BLaER1 treated with 17β-estradiol and CSF1 and Interleukin-3, amounts not matched to agents 10 nM and 100 nM (cell line): Measurements from ENCODE around the gene IL12A.

Experiments used
- H3K27ac ChIP-seq, 11 experiments: shearing (Covaris generic); formaldehyde crosslinking; 2 replicates each; pipeline ENCODE4 v1.8.1; 2022
- H3K27me3 ChIP-seq, 11 experiments: shearing (Covaris generic); formaldehyde crosslinking; 2 replicates each; pipeline ENCODE4 v1.8.1; 2022
- H3K36me3 ChIP-seq, 11 experiments: shearing (Covaris generic); formaldehyde crosslinking; 2 replicates each; pipeline ENCODE4 v1.8.1; 2022
- H3K4me1 ChIP-seq, 10 experiments: shearing (Covaris generic); formaldehyde crosslinking; 2 replicates each; pipeline ENCODE4 v1.8.1; 2022
- H3K4me2 ChIP-seq, 11 experiments: shearing (Covaris generic); formaldehyde crosslinking; 2 replicates each; pipeline ENCODE4 v1.8.1; 2022
- H3K4me3 ChIP-seq, 10 experiments: shearing (Covaris generic); formaldehyde crosslinking; 2 replicates each; pipeline ENCODE4 v1.8.1; 2022
- H3K9ac ChIP-seq, 11 experiments: shearing (Covaris generic); formaldehyde crosslinking; 2 replicates each; pipeline ENCODE4 v1.8.1; 2022
- H3K9me3 ChIP-seq, 11 experiments: shearing (Covaris generic); formaldehyde crosslinking; replicated peaks in 1 of 11; 2 replicates each; pipeline ENCODE4 v1.8.1; 2022
- H4K20me1 ChIP-seq, 11 experiments: shearing (Covaris generic); formaldehyde crosslinking; 2 replicates each; pipeline ENCODE4 v1.8.1; 2022
- Cebpa-rat ChIP-seq, 11 experiments: shearing (Covaris generic); IDR thresholded peaks; 2 replicates each; pipeline ENCODE4 v1.8.1; 2022

The IL12A gene

GRCh38 chr3:159987291-159987711 lies 1.3 kb upstream of the IL12A start:
- no peak for TF ChIP-seq Cebpa-rat (IDR thresholded peaks at IDR 0.05)
- H3K36me3 ChIP-seq: no peaks in the 10 kb centered on the region
- no peaks in the 10 kb centered on the region for H4K20me1 ChIP-seq
- H3K9me3 ChIP-seq: peaks cover 0 to 5% (median 0%) of the 10 kb centered on the region in 11 experiments; a peak in 1 of 22 replicates
- no peak overlapping the region for H3K9ac ChIP-seq
- peaks cover 0 to 22% (median 13%) of the 10 kb centered on the region in 10 experiments; a peak in 18 of 20 replicates for H3K4me1 ChIP-seq
- peak overlapping the region in 10 of 11 experiments; percentile 31 to 96 (median 91); a peak in 18 of 22 replicates for H3K4me2 ChIP-seq
- H3K27ac ChIP-seq: no peak overlapping the region
- H3K27me3 ChIP-seq: peaks cover 8 to 25% (median 15%) of the 10 kb centered on the region in 11 experiments; a peak in 21 of 22 replicates
- H3K4me3 ChIP-seq: no peak overlapping the region

GRCh38 chr3:159989973-159990846 lies 1.6 kb downstream of the IL12A start:
- Histone ChIP-seq H3K4me3 (no peak overlapping the region), H3K27me3 (peaks cover 8 to 25% (median 15%) of the 10 kb centered on the region in 11 experiments; a peak in 21 of 22 replicates), H3K27ac (no peak overlapping the region), H3K36me3 (no peaks in the 10 kb centered on the region), H3K4me2 (no peak overlapping the region), H4K20me1 (no peaks in the 10 kb centered on the region), H3K9me3 (peaks cover 0 to 5% (median 0%) of the 10 kb centered on the region in 11 experiments; a peak in 1 of 22 replicates), H3K4me1 (peaks cover 0 to 22% (median 13%) of the 10 kb centered on the region in 10 experiments; a peak in 18 of 20 replicates), H3K9ac (no peak overlapping the region)
- no peak for TF ChIP-seq Cebpa-rat (IDR thresholded peaks at IDR 0.05)

GRCh38 chr3:159991591-159991990 lies 3.0 kb downstream of the IL12A start:
- Histone ChIP-seq H3K36me3 (no peaks in the 10 kb centered on the region), H3K9me3 (peaks cover 0 to 5% (median 0%) of the 10 kb centered on the region in 11 experiments; a peak in 1 of 22 replicates), H3K4me2 (no peak overlapping the region), H3K4me3 (no peak overlapping the region), H3K27ac (no peak overlapping the region), H4K20me1 (no peaks in the 10 kb centered on the region), H3K9ac (no peak overlapping the region), H3K27me3 (peaks cover 8 to 25% (median 15%) of the 10 kb centered on the region in 11 experiments; a peak in 21 of 22 replicates), H3K4me1 (peaks cover 0 to 22% (median 13%) of the 10 kb centered on the region in 10 experiments; a peak in 18 of 20 replicates)
- no peak for TF ChIP-seq Cebpa-rat (IDR thresholded peaks at IDR 0.05)

GRCh38 chr3:159992589-159992988 lies 4.0 kb downstream of the IL12A start:
- no peaks in the 10 kb centered on the region for H4K20me1 ChIP-seq
- no peak for TF ChIP-seq Cebpa-rat (IDR thresholded peaks at IDR 0.05)
- no peak overlapping the region for H3K4me3 ChIP-seq
- H3K4me1 ChIP-seq: peaks cover 0 to 17% (median 9%) of the 10 kb centered on the region in 10 experiments; a peak in 18 of 20 replicates
- no peak overlapping the region for H3K4me2 ChIP-seq
- H3K36me3 ChIP-seq: no peaks in the 10 kb centered on the region
- H3K9ac ChIP-seq: no peak overlapping the region
- 0 out of 22 replicates have a peak, but pooled peaks cover 0 to 5% (median 0%) of the 10 kb centered on the region in 11 experiments for H3K9me3 ChIP-seq
- H3K27me3 ChIP-seq: peaks cover 8 to 25% (median 15%) of the 10 kb centered on the region in 11 experiments; a peak in 21 of 22 replicates
- no peak overlapping the region for H3K27ac ChIP-seq

- Histone ChIP-seq H3K27ac (no peak overlapping the region), H3K4me2 (no peak overlapping the region), H3K4me3 (no peak overlapping the region), H3K9me3 (0 out of 22 replicates have a peak, but pooled peaks cover 0 to 5% (median 0%) of the 10 kb centered on the region in 11 experiments), H3K4me1 (peaks cover 0 to under 1% (median 0%) of the 10 kb centered on the region in 10 experiments; a peak in 1 of 20 replicates), H4K20me1 (no peaks in the 10 kb centered on the region), H3K36me3 (no peaks in the 10 kb centered on the region), H3K9ac (no peak overlapping the region), H3K27me3 (peaks cover 1 to 12% (median 6%) of the 10 kb centered on the region in 11 experiments; a peak in 21 of 22 replicates)
- TF ChIP-seq Cebpa-rat (IDR thresholded peaks at IDR 0.05): no peak
Measured at GRCh38 chr3:159994182-159994581, 5.5 kb downstream of the IL12A start.

GRCh38 chr3:159995091-159995490 lies 6.5 kb downstream of the IL12A start:
- Histone ChIP-seq H3K27me3 (peaks cover 0 to 3% (median 0%) of the 10 kb centered on the region in 11 experiments; a peak in 3 of 22 replicates), H4K20me1 (no peaks in the 10 kb centered on the region), H3K9me3 (0 out of 22 replicates have a peak, but pooled peaks cover 0 to 5% (median 0%) of the 10 kb centered on the region in 11 experiments), H3K27ac (no peak overlapping the region), H3K36me3 (no peaks in the 10 kb centered on the region), H3K4me3 (no peak overlapping the region), H3K4me2 (no peak overlapping the region), H3K9ac (no peak overlapping the region), H3K4me1 (no peaks in the 10 kb centered on the region)
- TF ChIP-seq Cebpa-rat (IDR thresholded peaks at IDR 0.05): no peak

- no peak overlapping the region for H3K9ac ChIP-seq
- no peak overlapping the region for H3K4me2 ChIP-seq
- no peak overlapping the region for H3K4me3 ChIP-seq
- H4K20me1 ChIP-seq: no peaks in the 10 kb centered on the region
- no peaks in the 10 kb centered on the region for H3K36me3 ChIP-seq
- no peak overlapping the region for H3K27ac ChIP-seq
- H3K4me1 ChIP-seq: no peaks in the 10 kb centered on the region
- H3K9me3 ChIP-seq: 0 out of 22 replicates have a peak, but pooled peaks cover 0 to 5% (median 0%) of the 10 kb centered on the region in 11 experiments
- no peak for TF ChIP-seq Cebpa-rat (IDR thresholded peaks at IDR 0.05)
- H3K27me3 ChIP-seq: no peaks in the 10 kb centered on the region
Measured at GRCh38 chr3:159996018-159996417, 7.4 kb downstream of the IL12A start.

GRCh38 chr3:159996959-159997358 lies 8.3 kb downstream of the IL12A start:
- Histone ChIP-seq H3K4me3 (no peak overlapping the region), H3K27me3 (no peaks in the 10 kb centered on the region), H3K27ac (no peak overlapping the region), H3K9me3 (no peaks in the 10 kb centered on the region), H3K4me1 (peaks cover 0 to 7% (median 6%) of the 10 kb centered on the region in 10 experiments; a peak in 15 of 20 replicates), H4K20me1 (no peaks in the 10 kb centered on the region), H3K9ac (no peak overlapping the region), H3K36me3 (no peaks in the 10 kb centered on the region), H3K4me2 (no peak overlapping the region)
- no peak for TF ChIP-seq Cebpa-rat (IDR thresholded peaks at IDR 0.05)

- Histone ChIP-seq H3K36me3 (no peaks in the 10 kb centered on the region), H3K4me3 (no peak overlapping the region), H3K27ac (no peak overlapping the region), H3K27me3 (no peaks in the 10 kb centered on the region), H3K9me3 (no peaks in the 10 kb centered on the region), H3K4me2 (peak overlapping the region in 7 of 11 experiments; percentile 10 to 42 (median 30); a peak in 10 of 22 replicates), H3K4me1 (peaks cover 0 to 12% (median 10%) of the 10 kb centered on the region in 10 experiments; a peak in 15 of 20 replicates), H4K20me1 (no peaks in the 10 kb centered on the region), H3K9ac (no peak overlapping the region)
- TF ChIP-seq Cebpa-rat (IDR thresholded peaks at IDR 0.05): no peak
Measured at GRCh38 chr3:160001148-160001760, 12.6 kb downstream of the IL12A start.
